ENCODE data around the gene PPP1R7.
A peak's percentile ranks its signal among the peaks of the same experiment; 100 is the strongest.

PPP1R7 gene

DNA sequence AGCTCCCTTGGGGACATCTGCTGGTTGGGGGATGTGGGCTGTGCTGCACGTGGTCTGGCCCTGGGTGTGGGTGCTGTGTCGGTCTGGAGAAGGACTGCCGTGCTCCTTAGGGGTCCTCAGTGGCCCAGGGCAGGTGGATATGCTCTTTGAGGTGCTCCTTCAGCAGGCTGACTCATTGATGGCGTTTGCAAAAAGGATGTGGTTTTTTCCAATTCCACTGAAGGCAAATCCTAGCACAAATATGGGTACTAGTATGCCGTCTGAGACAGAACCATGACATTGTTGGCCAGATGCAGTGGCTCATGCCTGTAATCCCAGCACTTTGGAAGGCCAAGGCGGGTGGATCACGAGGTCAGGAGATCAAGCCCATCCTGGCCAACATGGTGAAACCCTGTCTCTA, 3.3 kb downstream of the PPP1R7 start (continued):
- TF ChIP-seq ZNF549 (tag by site-specific recombination; IDR thresholded peaks at IDR 0.05) (no peak), ZNF521 (tag by site-specific recombination; IDR thresholded peaks at IDR 0.05) (no peak), ZNF585B (tag by site-specific recombination; IDR thresholded peaks at IDR 0.05) (no peak)
- TF ChIP-seq, protein P1, sequence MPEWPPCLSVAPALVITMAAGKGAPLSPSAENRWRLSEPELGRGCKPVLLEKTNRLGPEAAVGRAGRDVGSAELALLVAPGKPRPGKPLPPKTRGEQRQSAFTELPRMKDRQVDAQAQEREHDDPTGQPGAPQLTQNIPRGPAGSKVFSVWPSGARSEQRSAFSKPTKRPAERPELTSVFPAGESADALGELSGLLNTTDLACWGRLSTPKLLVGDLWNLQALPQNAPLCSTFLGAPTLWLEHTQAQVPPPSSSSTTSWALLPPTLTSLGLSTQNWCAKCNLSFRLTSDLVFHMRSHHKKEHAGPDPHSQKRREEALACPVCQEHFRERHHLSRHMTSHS (tag by site-specific recombination; IDR thresholded peaks at IDR 0.05) = no peak

DNA sequence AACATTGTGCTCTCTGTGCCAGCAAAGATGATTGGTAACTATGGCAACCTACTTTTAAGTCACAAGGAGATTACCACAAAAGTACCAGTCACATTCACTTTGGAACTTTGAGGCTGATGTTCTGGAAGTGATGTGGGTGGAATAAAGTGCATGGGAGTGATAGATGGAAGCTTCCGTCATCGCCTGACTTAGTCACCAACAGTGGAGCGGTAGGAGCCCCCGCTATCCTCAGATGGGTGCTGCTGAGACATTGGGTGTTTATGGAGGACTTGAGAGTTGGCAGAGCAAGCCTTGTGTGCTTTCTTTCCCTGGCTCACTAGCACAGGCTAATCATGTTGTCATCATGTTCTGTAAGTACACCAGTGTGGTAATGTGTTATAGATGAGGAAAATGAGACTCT, 4.6 kb downstream of the PPP1R7 start:
- H3K4me3 ChIP-seq (ENCODE audit: low read depth, low read length) = no peak overlapping the region
- H3K9me3 ChIP-seq (ENCODE audit: control insufficient read depth, insufficient read depth, low read depth, low read length) = no peaks in the 10 kb centered on the region
- peaks cover 0 to 61% of the 10 kb centered on the region in 2 experiments; a peak in 1 of 3 replicates for H3K36me3 ChIP-seq (ENCODE audit: control insufficient read depth in 2 of 2, insufficient read depth in 1 of 2, low read length in 2 of 2)
- TF ChIP-seq, protein P2, sequence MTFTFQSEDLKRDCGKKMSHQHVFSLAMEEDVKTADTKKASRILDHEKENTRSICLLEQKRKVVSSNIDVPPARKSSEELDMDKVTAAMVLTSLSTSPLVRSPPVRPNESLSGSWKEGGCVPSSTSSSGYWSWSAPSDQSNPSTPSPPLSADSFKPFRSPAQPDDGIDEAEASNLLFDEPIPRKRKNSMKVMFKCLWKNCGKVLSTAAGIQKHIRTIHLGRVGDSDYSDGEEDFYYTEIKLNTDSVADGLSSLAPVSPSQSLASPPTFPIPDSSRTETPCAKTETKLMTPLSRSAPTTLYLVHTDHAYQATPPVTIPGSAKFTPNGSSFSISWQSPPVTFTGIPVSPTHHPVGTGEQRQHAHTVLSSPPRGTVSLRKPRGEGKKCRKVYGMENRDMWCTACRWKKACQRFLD (tag by site-specific recombination; IDR thresholded peaks at IDR 0.05) = no peak
- TF ChIP-seq ZNF555 (tag by site-specific recombination; conservative IDR thresholded peaks at IDR 0.05) = no peak
- TF ChIP-seq KLF8 (tag by site-specific recombination; IDR thresholded peaks at IDR 0.05) = no peak
- TF ChIP-seq, protein P3, sequence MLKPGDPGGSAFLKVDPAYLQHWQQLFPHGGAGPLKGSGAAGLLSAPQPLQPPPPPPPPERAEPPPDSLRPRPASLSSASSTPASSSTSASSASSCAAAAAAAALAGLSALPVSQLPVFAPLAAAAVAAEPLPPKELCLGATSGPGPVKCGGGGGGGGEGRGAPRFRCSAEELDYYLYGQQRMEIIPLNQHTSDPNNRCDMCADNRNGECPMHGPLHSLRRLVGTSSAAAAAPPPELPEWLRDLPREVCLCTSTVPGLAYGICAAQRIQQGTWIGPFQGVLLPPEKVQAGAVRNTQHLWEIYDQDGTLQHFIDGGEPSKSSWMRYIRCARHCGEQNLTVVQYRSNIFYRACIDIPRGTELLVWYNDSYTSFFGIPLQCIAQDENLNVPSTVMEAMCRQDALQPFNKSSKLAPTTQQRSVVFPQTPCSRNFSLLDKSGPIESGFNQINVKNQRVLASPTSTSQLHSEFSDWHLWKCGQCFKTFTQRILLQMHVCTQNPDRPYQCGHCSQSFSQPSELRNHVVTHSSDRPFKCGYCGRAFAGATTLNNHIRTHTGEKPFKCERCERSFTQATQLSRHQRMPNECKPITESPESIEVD (tag by site-specific recombination; IDR thresholded peaks at IDR 0.05) = no peak
- TF ChIP-seq ZNF169 (tag by site-specific recombination; IDR thresholded peaks at IDR 0.05) = no peak
- no peak for TF ChIP-seq ZSCAN30 (tag by site-specific recombination; IDR thresholded peaks at IDR 0.05)
- TF ChIP-seq ZNF600 (tag by site-specific recombination; IDR thresholded peaks at IDR 0.05) = peak; percentile 21; the same call in 1 of the 2 replicates
- TF ChIP-seq ZBTB48 (tag by site-specific recombination; IDR thresholded peaks at IDR 0.05) = no peak
- H3K27ac ChIP-seq (ENCODE audit: extremely low read depth, low read depth, low read length) = no peak overlapping the region
- no peaks in the 10 kb centered on the region for H3K4me1 ChIP-seq (ENCODE audit: control insufficient read depth, insufficient read depth, low read length)
- POLR2A ChIA-PET = interaction anchor here (0.6 kb wide), 1 partner anchor 493 kb away, joined by 3 read pairs; no protein-coding TSS in a partner anchor
- CTCF ChIA-PET = no interaction called here

DNA sequence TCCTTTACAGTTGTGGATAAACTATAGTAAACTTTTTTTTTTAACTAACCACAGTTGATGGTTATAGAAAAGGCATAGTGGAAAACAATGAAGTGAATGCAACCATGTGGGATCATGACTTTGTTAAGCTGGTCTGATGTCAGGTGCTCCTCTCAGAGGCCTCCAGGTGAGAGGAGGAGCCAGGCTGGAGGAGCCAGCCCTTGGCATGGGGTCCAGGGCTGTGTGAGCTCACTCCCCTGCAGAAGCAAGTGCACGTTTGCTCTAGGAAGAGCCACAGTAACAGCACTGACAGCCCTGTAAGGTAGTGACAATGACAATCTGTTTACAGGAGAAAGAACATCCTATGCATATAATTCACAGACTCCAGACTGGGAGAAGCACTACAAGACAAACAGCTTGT, 5.7 kb downstream of the PPP1R7 start:
- CTCF ChIA-PET = interaction anchor here (0.6 kb wide), 1 partner anchor 134 kb away, joined by 3 read pairs; no protein-coding TSS in a partner anchor

DNA sequence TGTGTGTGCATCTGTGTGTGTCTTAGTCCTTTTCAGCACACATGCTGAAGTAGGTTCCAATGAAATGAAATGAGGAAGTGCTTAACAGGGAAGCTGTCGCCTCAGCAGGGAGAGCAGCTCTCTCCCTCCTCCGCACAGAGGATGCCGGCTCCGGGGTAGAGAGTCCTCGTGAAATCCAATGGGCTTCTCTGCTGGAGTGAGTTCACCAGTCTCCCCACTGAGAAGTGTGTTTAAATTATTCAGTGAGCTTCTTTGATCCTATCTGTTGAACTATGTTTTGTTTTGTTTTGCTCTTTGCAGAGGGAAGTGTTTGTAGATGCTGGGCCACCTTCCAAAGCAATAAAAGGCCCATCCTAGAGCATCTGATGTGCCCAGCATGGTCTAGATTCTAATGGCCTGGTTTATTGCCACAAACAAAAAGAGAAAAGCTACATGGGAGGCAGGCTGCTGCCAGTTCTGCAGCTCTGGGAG, 6.7 kb downstream of the PPP1R7 start:
- H3K27ac ChIP-seq (ENCODE audit: extremely low read depth, low read depth, low read length) = no peak overlapping the region
- POLR2A ChIA-PET = interaction anchor here (0.7 kb wide), 1 partner anchor 11 kb away, joined by 3 read pairs; no protein-coding TSS in a partner anchor

More for the DNA sequence above, 5.7 kb downstream of the PPP1R7 start:
- TF ChIP-seq GLIS1 (tag by site-specific recombination; IDR thresholded peaks at IDR 0.05) = peak; percentile 81
- TF ChIP-seq TCF7L2 (IDR thresholded peaks at IDR 0.05; ENCODE audit: borderline replicate concordance, low read depth, low read length) = no peak
- no peak for TF ChIP-seq ZNF555 (tag by site-specific recombination; conservative IDR thresholded peaks at IDR 0.05)
- TF ChIP-seq BCL11B (tag by site-specific recombination; IDR thresholded peaks at IDR 0.05; ENCODE audit: low read depth) = no peak
- no peak for TF ChIP-seq ZNF391 (tag by site-specific recombination; IDR thresholded peaks at IDR 0.05; ENCODE audit: borderline replicate concordance, low read depth)
- no peak for TF ChIP-seq ZSCAN23 (tag by site-specific recombination; IDR thresholded peaks at IDR 0.05)
- POLR2A ChIA-PET = no interaction called here
- Histone ChIP-seq H3K4me1 (ENCODE audit: control insufficient read depth, insufficient read depth, low read length) (no peaks in the 10 kb centered on the region), H3K9me3 (ENCODE audit: control insufficient read depth, insufficient read depth, low read depth, low read length) (no peaks in the 10 kb centered on the region), H3K4me3 (ENCODE audit: low read depth, low read length) (no peak overlapping the region), H3K36me3 (ENCODE audit: control insufficient read depth in 2 of 2, insufficient read depth in 1 of 2, low read length in 2 of 2) (peaks cover 4 to 69% of the 10 kb centered on the region in 2 experiments; a peak in 2 of 3 replicates), H3K27ac (ENCODE audit: extremely low read depth, low read depth, low read length) (no peak overlapping the region)

More for the DNA sequence above, 6.7 kb downstream of the PPP1R7 start:
- TF ChIP-seq ZNF23 (tag by site-specific recombination; IDR thresholded peaks at IDR 0.05; ENCODE audit: borderline replicate concordance) (no peak), HOXC10 (CRISPR knock-in tag; IDR thresholded peaks at IDR 0.05) (no peak), OSR2 (tag by site-specific recombination; IDR thresholded peaks at IDR 0.05) (peak; percentile 53), ZIC2 (tag by site-specific recombination; IDR thresholded peaks at IDR 0.05) (peak; percentile 99), FEZF1 (tag by site-specific recombination; IDR thresholded peaks at IDR 0.05) (peak; percentile 92), GLIS1 (tag by site-specific recombination; IDR thresholded peaks at IDR 0.05) (peak; percentile 87), ZNF394 (tag by site-specific recombination; IDR thresholded peaks at IDR 0.05; ENCODE audit: borderline replicate concordance) (peak; percentile 12; the same call in 1 of the 2 replicates)
- Histone ChIP-seq H3K36me3 (ENCODE audit: control insufficient read depth in 2 of 2, insufficient read depth in 1 of 2, low read length in 2 of 2) (peaks cover 4 to 77% of the 10 kb centered on the region in 2 experiments; a peak in 2 of 3 replicates), H3K4me1 (ENCODE audit: control insufficient read depth, insufficient read depth, low read length) (no peaks in the 10 kb centered on the region), H3K9me3 (ENCODE audit: control insufficient read depth, insufficient read depth, low read depth, low read length) (no peaks in the 10 kb centered on the region), H3K4me3 (ENCODE audit: low read depth, low read length) (no peak overlapping the region)
- CTCF ChIA-PET = interaction anchor here (0.9 kb wide), 1 partner anchor 65 kb away, joined by 4 read pairs; no protein-coding TSS in a partner anchor
